DMS79 (cell line): ENCODE data around the gene POLA1.
"Not testable (repeated sequence)": the region's sequence is repeated elsewhere in the genome, so short reads cannot be mapped to it uniquely, and the experiment has no call there.

Source experiments
- DNase-seq: peaks from one replicate; lab custom pipeline; 2025; lab: John Stamatoyannopoulos, UW

The POLA1 gene, protein sequence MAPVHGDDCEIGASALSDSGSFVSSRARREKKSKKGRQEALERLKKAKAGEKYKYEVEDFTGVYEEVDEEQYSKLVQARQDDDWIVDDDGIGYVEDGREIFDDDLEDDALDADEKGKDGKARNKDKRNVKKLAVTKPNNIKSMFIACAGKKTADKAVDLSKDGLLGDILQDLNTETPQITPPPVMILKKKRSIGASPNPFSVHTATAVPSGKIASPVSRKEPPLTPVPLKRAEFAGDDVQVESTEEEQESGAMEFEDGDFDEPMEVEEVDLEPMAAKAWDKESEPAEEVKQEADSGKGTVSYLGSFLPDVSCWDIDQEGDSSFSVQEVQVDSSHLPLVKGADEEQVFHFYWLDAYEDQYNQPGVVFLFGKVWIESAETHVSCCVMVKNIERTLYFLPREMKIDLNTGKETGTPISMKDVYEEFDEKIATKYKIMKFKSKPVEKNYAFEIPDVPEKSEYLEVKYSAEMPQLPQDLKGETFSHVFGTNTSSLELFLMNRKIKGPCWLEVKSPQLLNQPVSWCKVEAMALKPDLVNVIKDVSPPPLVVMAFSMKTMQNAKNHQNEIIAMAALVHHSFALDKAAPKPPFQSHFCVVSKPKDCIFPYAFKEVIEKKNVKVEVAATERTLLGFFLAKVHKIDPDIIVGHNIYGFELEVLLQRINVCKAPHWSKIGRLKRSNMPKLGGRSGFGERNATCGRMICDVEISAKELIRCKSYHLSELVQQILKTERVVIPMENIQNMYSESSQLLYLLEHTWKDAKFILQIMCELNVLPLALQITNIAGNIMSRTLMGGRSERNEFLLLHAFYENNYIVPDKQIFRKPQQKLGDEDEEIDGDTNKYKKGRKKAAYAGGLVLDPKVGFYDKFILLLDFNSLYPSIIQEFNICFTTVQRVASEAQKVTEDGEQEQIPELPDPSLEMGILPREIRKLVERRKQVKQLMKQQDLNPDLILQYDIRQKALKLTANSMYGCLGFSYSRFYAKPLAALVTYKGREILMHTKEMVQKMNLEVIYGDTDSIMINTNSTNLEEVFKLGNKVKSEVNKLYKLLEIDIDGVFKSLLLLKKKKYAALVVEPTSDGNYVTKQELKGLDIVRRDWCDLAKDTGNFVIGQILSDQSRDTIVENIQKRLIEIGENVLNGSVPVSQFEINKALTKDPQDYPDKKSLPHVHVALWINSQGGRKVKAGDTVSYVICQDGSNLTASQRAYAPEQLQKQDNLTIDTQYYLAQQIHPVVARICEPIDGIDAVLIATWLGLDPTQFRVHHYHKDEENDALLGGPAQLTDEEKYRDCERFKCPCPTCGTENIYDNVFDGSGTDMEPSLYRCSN (N-terminal part only)

GRCh38 chrX:24693453-24694202 lies at the start of gene POLA1:
Gene POLA1 (plus strand): TSS chrX:24693918. CDS start chrX:24693962, 44 bp downstream.
- DNase-seq: peak; percentile 58

DNA sequence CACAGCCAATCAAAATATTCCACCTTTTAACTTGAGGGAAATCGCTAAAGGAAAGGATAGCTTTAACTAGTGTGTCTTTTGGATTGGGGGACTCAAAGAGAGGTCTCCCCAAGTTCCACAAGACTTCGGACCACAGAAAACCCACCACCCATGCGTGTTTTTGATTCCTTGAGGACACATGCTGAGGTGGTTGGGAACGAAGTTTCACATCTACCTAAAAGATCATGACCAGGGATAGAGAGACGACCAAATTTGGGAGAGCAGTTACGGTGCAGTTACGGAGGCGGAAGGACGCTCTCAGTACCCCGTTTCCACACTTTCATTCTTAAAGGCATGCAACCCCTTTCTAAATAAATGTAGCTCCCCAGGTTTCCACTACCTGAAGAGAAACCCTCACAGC lies 47.7 kb upstream of the POLA1 start:
- DNase-seq: no peak

- DNase-seq: no peak
Observed at GRCh38 chrX:24646745-24647182, 47.0 kb upstream of the POLA1 start.

DNA sequence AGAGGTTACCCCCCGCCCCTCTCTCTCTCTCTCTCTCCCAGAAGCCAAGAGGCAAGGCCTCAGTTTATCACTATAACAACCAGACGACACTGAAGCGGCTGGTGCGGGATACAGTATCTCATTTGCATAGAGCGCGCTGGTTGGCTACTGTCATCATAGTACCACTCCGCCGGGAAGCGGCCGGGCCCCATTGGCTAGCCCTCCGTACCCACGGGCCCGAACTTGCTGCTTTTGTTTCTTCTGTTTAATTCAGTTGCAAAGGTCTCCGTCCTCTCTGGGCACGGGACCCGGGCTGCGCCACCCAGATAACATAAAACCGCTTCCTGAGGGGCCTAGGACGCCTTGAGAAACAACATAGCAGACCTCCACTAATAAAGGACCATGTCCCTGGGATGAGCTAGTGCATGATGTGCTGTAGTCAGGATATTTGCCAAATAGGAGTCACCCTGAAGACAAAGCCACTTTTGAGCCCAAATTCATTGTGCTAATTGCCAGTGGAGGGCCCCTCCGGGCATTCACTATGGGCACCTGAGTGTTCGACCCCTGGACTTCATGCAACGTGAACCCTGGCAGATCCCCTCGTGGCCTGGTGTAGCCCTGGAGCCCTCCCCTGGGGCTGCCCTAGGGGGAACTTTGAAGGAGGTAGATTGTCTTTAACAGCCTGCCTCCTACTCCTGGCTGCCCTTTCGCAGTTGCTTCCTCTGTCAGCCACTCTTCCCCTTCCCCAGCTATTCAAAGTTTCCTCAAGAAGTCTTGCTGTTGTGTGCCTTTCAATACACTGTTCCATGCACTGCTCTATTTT lies 46.3 kb upstream of the POLA1 start, which contains the start of gene PCYT1B:
TSS of gene PCYT1B (minus strand) at position 91 of the 802 bp plus-strand sequence. CDS start 242 bp downstream, outside the sequence.
- DNase-seq: peak; percentile 42

DNA sequence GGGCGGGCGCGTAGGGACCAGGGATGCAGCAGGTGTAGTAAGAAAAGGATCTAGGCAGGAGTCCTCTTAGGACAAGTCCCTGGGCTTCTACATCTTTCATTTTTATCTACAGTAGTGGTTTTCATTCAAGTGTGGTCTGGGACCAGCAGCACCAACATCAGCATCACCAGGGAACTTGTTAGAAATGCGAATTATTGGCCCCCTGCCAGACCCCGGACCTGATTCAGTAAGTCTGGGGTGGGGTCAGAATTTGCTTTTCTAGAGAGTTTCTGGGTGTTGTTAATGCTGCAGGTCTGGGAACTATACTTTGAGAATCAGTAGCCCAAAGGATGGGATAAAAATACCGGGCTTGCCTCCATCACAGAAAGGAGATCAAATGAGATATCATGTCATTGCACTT lies 45.2 kb upstream of the POLA1 start:
- no peak for DNase-seq

- DNase-seq: no peak
Observed at GRCh38 chrX:24651783-24652182, 41.9 kb upstream of the POLA1 start.

- not testable (repeated sequence) for DNase-seq
Observed at GRCh38 chrX:24655679-24656078, 38.0 kb upstream of the POLA1 start.

- DNase-seq: no peak
Observed at GRCh38 chrX:24657671-24658386, 35.9 kb upstream of the POLA1 start.

DNA sequence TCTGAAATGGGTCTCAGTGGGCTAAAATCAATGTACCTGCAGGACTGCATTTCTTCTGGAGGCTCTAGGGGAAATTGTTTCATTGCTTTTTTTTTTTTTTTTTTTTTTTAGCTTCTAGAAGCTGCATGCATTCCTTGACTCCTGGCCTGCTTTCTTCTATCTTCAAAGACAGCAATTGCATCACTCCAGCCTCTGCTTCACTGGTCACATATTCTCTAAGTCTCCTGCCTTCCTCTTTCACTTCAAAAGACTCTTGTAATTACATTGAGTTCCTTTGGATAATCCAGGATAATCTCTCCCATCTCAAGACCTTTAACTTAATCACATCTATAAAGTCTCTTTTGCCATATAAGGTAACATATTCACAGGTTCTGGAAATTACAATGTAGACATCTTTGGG lies 35.3 kb upstream of the POLA1 start:
- no peak for DNase-seq

DNA sequence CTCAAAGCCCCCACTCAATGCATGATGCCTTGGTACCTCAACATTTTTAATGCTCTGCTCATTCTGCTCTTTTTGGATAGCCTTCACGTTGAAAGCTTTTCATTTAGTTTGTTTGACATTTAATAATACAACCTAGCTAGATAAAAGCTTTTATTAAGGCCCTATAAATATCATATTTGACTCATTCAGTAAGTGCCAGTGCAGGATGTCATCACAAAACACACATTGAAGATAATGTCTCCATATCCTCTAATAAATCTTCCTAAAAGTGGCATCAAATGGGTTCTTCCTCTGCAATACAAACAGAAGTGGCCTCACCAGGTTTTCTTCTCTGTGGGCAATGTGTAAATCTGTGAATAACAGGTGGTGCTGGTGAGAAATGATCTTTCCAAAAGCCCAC lies 34.6 kb upstream of the POLA1 start:
- DNase-seq: no peak

DNA sequence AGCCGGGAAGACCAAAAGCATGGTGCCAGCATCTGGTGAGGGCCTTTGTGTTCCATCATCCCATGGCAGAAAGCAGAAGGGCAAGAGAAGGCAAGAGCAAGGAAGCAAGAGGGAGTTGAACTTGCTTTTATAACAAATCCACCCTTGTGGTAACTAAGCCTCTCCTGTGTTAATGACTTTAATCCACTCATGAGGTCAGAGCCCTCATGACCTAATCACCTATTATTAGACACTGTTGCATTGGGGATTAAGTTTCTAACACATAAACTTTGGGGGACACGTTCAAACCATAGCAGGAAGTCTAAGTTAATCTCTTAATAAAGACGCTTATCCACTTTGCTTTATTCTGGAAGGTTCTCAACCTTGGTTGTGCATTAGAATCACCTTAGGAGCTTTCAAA lies 34.1 kb upstream of the POLA1 start:
- DNase-seq: no peak

GRCh38 chrX:24661292-24661691 lies 32.4 kb upstream of the POLA1 start:
- DNase-seq: no peak

DNA sequence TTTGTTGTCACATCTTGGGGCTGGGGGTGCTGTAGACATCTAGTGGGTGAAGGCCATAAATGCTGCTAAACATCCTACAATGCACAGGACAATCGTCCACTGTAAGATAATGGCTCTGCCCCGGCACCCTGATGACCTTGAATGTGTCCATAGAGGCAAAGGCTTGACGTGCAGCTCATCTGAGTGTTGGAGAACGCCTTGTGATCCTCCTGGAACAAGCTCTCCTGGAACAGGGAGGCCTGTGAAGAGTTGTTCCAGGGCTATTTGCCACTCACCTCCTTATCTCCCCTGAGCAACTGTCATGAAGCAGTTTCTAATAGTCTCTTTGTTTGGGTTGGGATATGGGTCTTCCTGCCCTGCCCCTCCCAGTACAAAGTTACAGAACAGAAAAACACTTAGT lies 31.4 kb upstream of the POLA1 start:
- DNase-seq: no peak

- no peak for DNase-seq
Observed at GRCh38 chrX:24668111-24668510, 25.6 kb upstream of the POLA1 start.

GRCh38 chrX:24672701-24673190 lies 21.0 kb upstream of the POLA1 start:
- no peak for DNase-seq

GRCh38 chrX:24673424-24673823 lies 20.3 kb upstream of the POLA1 start:
- DNase-seq: no peak

GRCh38 chrX:24676403-24677024 lies 17.2 kb upstream of the POLA1 start:
- no peak for DNase-seq

GRCh38 chrX:24682739-24683432 lies 10.8 kb upstream of the POLA1 start:
- no peak for DNase-seq
